ENCODE results near the gene ARPC4.

GRCh38 chr3:9744162-9744561, 48.7 kb upstream of the ARPC4 start:
- TF ChIP-seq, protein P1, sequence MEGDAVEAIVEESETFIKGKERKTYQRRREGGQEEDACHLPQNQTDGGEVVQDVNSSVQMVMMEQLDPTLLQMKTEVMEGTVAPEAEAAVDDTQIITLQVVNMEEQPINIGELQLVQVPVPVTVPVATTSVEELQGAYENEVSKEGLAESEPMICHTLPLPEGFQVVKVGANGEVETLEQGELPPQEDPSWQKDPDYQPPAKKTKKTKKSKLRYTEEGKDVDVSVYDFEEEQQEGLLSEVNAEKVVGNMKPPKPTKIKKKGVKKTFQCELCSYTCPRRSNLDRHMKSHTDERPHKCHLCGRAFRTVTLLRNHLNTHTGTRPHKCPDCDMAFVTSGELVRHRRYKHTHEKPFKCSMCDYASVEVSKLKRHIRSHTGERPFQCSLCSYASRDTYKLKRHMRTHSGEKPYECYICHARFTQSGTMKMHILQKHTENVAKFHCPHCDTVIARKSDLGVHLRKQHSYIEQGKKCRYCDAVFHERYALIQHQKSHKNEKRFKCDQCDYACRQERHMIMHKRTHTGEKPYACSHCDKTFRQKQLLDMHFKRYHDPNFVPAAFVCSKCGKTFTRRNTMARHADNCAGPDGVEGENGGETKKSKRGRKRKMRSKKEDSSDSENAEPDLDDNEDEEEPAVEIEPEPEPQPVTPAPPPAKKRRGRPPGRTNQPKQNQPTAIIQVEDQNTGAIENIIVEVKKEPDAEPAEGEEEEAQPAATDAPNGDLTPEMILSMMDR (IDR thresholded peaks at IDR 0.05 in 4 of 5, conservative IDR thresholded peaks at IDR 0.05 in 1 of 5), result no peak
- TF ChIP-seq POLR2A (IDR thresholded peaks at IDR 0.05), result no peak

Measured in gastrocnemius medialis (tissue), 4 donors.